ENCODE data around the gene H2BK1. TPM values are rescaled to one million over a fixed set of nuclear protein-coding genes. Genes with fewer than 3 reads are reported as not detected.

Gene H2BK1
- total RNA-seq, 1 donor from 2014 or later: not detected

- H3K9me3 Mint-ChIP-seq: no peaks in the 10 kb centered on the region
- no peak overlapping the region for H3K27ac Mint-ChIP-seq
- peaks cover 8% of the 10 kb centered on the region for H3K36me3 Mint-ChIP-seq
- no peaks in the 10 kb centered on the region for H3K27me3 Mint-ChIP-seq (ENCODE audit: low read depth)
- no peak overlapping the region for H3K4me3 Mint-ChIP-seq
- DNase-seq (ENCODE audit: low spot score in 2 of 2, unreplicated experiment in 2 of 2): no peak
- TF ChIP-seq CTCF (IDR thresholded peaks at IDR 0.05; ENCODE audit: unreplicated experiment): no peak
- peaks cover 22% of the 10 kb centered on the region for H3K4me1 Mint-ChIP-seq
Measured at GRCh38 chr7:151236406-151236805, 26.1 kb upstream of the H2BK1 start.

GRCh38 chr7:151235091-151235787 is 25.0 kb upstream of the H2BK1 start:
- H3K4me3 Mint-ChIP-seq: no peak overlapping the region
- TF ChIP-seq CTCF (IDR thresholded peaks at IDR 0.05; ENCODE audit: unreplicated experiment): no peak
- no peak for DNase-seq (ENCODE audit: low spot score in 2 of 2, unreplicated experiment in 2 of 2)
- peaks cover 23% of the 10 kb centered on the region for H3K4me1 Mint-ChIP-seq
- no peaks in the 10 kb centered on the region for H3K9me3 Mint-ChIP-seq
- H3K27ac Mint-ChIP-seq: no peak overlapping the region
- no peaks in the 10 kb centered on the region for H3K27me3 Mint-ChIP-seq (ENCODE audit: low read depth)
- H3K36me3 Mint-ChIP-seq: peaks cover 5% of the 10 kb centered on the region

- no peak for DNase-seq (ENCODE audit: low spot score in 2 of 2, unreplicated experiment in 2 of 2)
- Mint-ChIP-seq H3K36me3 (peaks cover 2% of the 10 kb centered on the region), H3K27me3 (ENCODE audit: low read depth) (no peaks in the 10 kb centered on the region), H3K4me3 (peak overlapping the region; percentile 98), H3K27ac (peak overlapping the region; percentile 91), H3K9me3 (no peaks in the 10 kb centered on the region), H3K4me1 (peaks cover 23% of the 10 kb centered on the region)
- no peak for TF ChIP-seq CTCF (IDR thresholded peaks at IDR 0.05; ENCODE audit: unreplicated experiment)
Measured at GRCh38 chr7:151233804-151234203, 23.5 kb upstream of the H2BK1 start.

GRCh38 chr7:151232917-151233701 is 22.8 kb upstream of the H2BK1 start:
- Mint-ChIP-seq H3K27ac (peak overlapping the region; percentile 91), H3K9me3 (no peaks in the 10 kb centered on the region), H3K4me1 (peaks cover 28% of the 10 kb centered on the region), H3K36me3 (peaks cover 2% of the 10 kb centered on the region), H3K27me3 (ENCODE audit: low read depth) (no peaks in the 10 kb centered on the region), H3K4me3 (peak overlapping the region; percentile 98)
- TF ChIP-seq CTCF (IDR thresholded peaks at IDR 0.05; ENCODE audit: unreplicated experiment): no peak
- no peak for DNase-seq (ENCODE audit: low spot score in 2 of 2, unreplicated experiment in 2 of 2)

- Mint-ChIP-seq H3K36me3 (peaks cover 2% of the 10 kb centered on the region), H3K27ac (peak within 1 kb of the TSS; percentile 95), H3K9me3 (no peaks in the 10 kb centered on the region), H3K4me3 (peak within 1 kb of the TSS; percentile 98), H3K27me3 (ENCODE audit: low read depth) (no peaks in the 10 kb centered on the region), H3K4me1 (peaks cover 34% of the 10 kb centered on the region)
- TF ChIP-seq CTCF (IDR thresholded peaks at IDR 0.05; ENCODE audit: unreplicated experiment): no peak
- DNase-seq (ENCODE audit: low spot score in 2 of 2, unreplicated experiment in 2 of 2): peak; percentile 79 to 86
Measured at GRCh38 chr7:151232091-151232916, 22.0 kb upstream of the H2BK1 start, which contains the start of gene CHPF2. Gene CHPF2 (plus strand): TSS chr7:151232483. CDS start chr7:151234012, 1,529 bp downstream.

Measured in mesothelial cell of epicardium (in vitro differentiated cells).